Gastroesophageal sphincter (tissue), 4 donors: ENCODE data around the gene MPI. TPM values are rescaled to one million over a fixed set of nuclear protein-coding genes. Genes with fewer than 3 reads are reported as not detected.

Experiments
- ATAC-seq: fragments of 150-250 bp; one replicate; pipeline ENCODE4 v1.9.1; 2016; ENCODE audit warnings: mild to moderate bottlenecking, moderate library complexity
- H3K27ac ChIP-seq, 4 donors: fragments of 200-600 bp; sonication (generic) in 3 of 4; 1 replicate in 3 of 4; 2 replicates in 1 of 4; pipeline ENCODE4 v1.5.1; 2016 to 2019
- H3K27me3 ChIP-seq: fragments of 200-600 bp; sonication (generic); one replicate; pipeline ENCODE4 v1.5.1; 2019
- H3K36me3 ChIP-seq, 2 donors: fragments of 200-600 bp; sonication (generic); one replicate each; pipeline ENCODE4 v1.5.1; 2019; ENCODE audit warnings: control low read depth in 1 of 2
- H3K4me1 ChIP-seq, 3 donors: fragments of 200-600 bp; sonication (generic); 1 replicate in 2 of 3; 2 replicates in 1 of 3; pipeline ENCODE4 v1.5.1; 2016 to 2019; ENCODE audit warnings: control low read depth in 2 of 3
- H3K4me3 ChIP-seq, 2 donors: fragments of 200-600 bp; sonication (generic); one replicate each; pipeline ENCODE4 v1.5.1; 2019; ENCODE audit warnings: mild to moderate bottlenecking in 1 of 2, moderate library complexity in 1 of 2
- H3K9me3 ChIP-seq, 3 donors: fragments of 200-600 bp; sonication (generic); one replicate each; pipeline ENCODE4 v1.5.1; 2017 to 2019; ENCODE audit warnings: control low read depth in 2 of 3
- CTCF ChIP-seq, 4 experiments: fragments of 200-600 bp in 2 of 4; fragments of 450-650 bp in 2 of 4; sonication (generic) in 1 of 4; IDR thresholded peaks; one replicate each; pipeline ENCODE4 v1.5.1; 2017 to 2019; ENCODE audit warnings: antibody characterized with exemption in 4 of 4, mild to moderate bottlenecking in 2 of 4, moderate library complexity in 2 of 4
- EP300 ChIP-seq: sonication (generic); formaldehyde crosslinking; IDR thresholded peaks from one replicate; pipeline ENCODE4 v1.6.1; 2017; ENCODE audit warnings: antibody characterized with exemption, mild to moderate bottlenecking
- POLR2A ChIP-seq, 2 donors: fragments of 450-650 bp; IDR thresholded peaks; one replicate each; pipeline ENCODE4 v1.6.1; 2017; ENCODE audit warnings: antibody characterized with exemption in 2 of 2, mild to moderate bottlenecking in 2 of 2, moderate library complexity in 1 of 2
- POLR2AphosphoS5 ChIP-seq: sonication (generic); formaldehyde crosslinking; IDR thresholded peaks from one replicate; pipeline ENCODE4 v1.6.1; 2017; ENCODE audit warnings: antibody characterized with exemption
- WGBS, 2 donors: methylation state at CpG; one replicate each; pipeline ENCODE4 v1.1.5; 2018; ENCODE audit warnings: low coverage in 1 of 2; 5-methylcytosine and 5-hydroxymethylcytosine counted together
- small RNA-seq, 4 donors: library from RNA; depleted of rRNA; stranded (forward); fragments of <200 nt; gene quantifications; one replicate each; pipeline ENCODE3, GENCODE V24; 2016
- total RNA-seq, 4 donors: library from RNA; depleted of rRNA; stranded (reverse); fragments of >200 nt; gene quantifications; one replicate each; pipeline ENCODE4 v1.1.0, GENCODE V29; 2016

MPI gene
- total RNA-seq, 4 donors from 2014 or later: 36.5 to 58.8 (median 42.5) TPM

- H3K27me3 ChIP-seq: no peaks in the 10 kb centered on the region
- no peaks in the 10 kb centered on the region for H3K36me3 ChIP-seq
- WGBS, 2 donors: 0% methylated on average over 8 to 14 of the region's 18 CpGs
- no peak for ATAC-seq
- TF ChIP-seq POLR2A (IDR thresholded peaks at IDR 0.05) (no peak), EP300 (no peak), CTCF (IDR thresholded peaks at IDR 0.05) (no peak), POLR2AphosphoS5 (no peak)
- no peaks in the 10 kb centered on the region for H3K9me3 ChIP-seq
- H3K4me1 ChIP-seq: peaks cover 0 to 45% (median 20%) of the 10 kb centered on the region in 3 donors
- peak overlapping the region; percentile 89 to 94 for H3K4me3 ChIP-seq
- peak overlapping the region; percentile 88 to 97 (median 93) for H3K27ac ChIP-seq
Observed at GRCh38 chr15:74937272-74937589, 47.4 kb downstream of the MPI start.

- Histone ChIP-seq H3K27ac (peak within 1 kb of the TSS; percentile 88 to 97 (median 93)), H3K4me1 (peaks cover 0 to 45% (median 20%) of the 10 kb centered on the region in 3 donors), H3K36me3 (no peaks in the 10 kb centered on the region), H3K9me3 (no peaks in the 10 kb centered on the region), H3K4me3 (peak within 1 kb of the TSS; percentile 89 to 94), H3K27me3 (no peaks in the 10 kb centered on the region)
- ATAC-seq: peak; percentile 98
- TF ChIP-seq POLR2AphosphoS5 (peak; percentile 83), CTCF (IDR thresholded peaks at IDR 0.05) (peak in 2 of 4 experiments; percentile 17 to 23), POLR2A (IDR thresholded peaks at IDR 0.05) (peak; percentile 74 to 82), EP300 (no peak)
- WGBS, 2 donors: 0% methylated on average over 2 of the region's 85 CpGs; no CpG with 5 or more reads in 1 of the 2 donors
Observed at GRCh38 chr15:74937590-74938371, 47.9 kb downstream of the MPI start, which contains the start of gene COX5A. Gene COX5A (minus strand): TSS chr15:74938073. CDS start chr15:74938014, 59 bp downstream.

DNA sequence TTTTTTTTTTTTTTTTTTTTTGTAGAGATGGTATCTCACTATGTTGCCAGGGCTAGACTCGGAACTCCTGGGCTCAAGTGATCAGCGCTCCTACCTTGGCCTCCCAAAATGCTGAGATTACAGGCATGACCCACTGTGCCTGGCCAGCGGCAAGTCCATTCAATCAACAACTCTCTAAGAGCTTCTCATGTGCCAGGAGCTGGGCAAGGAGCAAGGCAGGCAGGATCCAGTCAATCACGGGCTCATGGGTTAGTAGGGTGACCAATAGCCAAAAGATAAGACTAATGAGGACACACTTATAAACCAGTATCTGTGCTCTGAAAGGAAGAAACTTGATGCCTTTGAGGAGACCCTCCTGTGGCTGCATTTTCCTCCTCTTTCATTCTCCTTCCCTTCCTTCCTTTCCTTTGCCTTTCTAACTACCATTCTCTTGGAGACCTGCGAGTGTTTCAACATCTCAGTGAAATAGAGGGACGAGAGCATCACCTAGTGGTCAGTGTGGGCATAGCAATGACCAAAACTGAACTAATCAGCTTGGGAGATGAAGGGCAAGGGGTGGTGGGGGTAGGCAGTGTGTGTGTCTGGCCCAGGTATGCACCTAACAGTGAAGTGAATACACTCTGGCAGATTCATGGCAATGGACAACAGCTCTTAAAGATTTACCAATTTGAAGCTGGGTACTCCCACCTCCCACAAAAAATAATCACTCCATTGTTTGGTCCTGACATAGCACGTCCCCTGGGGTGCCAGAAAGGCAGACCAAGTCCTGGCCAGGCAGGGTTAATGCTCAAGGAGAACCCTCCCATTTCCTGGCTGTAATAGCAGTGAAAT, 60.5 kb downstream of the MPI start:
- Histone ChIP-seq H3K27ac (no peak overlapping the region), H3K4me1 (peaks cover 0 to 18% (median 0%) of the 10 kb centered on the region in 3 donors), H3K27me3 (peaks cover 24% of the 10 kb centered on the region), H3K9me3 (no peaks in the 10 kb centered on the region), H3K36me3 (no peaks in the 10 kb centered on the region), H3K4me3 (no peak overlapping the region)
- peak; percentile 69 for ATAC-seq
- peak in 3 of 4 experiments; percentile 96 to 99 (median 99) for TF ChIP-seq CTCF (IDR thresholded peaks at IDR 0.05)
- no peak for TF ChIP-seq EP300
- WGBS, 2 donors: 11 to 20% methylated on average over 3 to 4 of the region's 7 CpGs

GRCh38 chr15:74951006-74951405, 61.2 kb downstream of the MPI start:
- 62 to 73% methylated on average over 3 of the region's 3 CpGs for whole genome bisulfite sequencing, 2 donors
- H3K27me3 ChIP-seq: peaks cover 28% of the 10 kb centered on the region
- TF ChIP-seq POLR2A (IDR thresholded peaks at IDR 0.05) (no peak), EP300 (no peak), POLR2AphosphoS5 (no peak), CTCF (IDR thresholded peaks at IDR 0.05) (no peak)
- no peak overlapping the region for H3K27ac ChIP-seq
- peaks cover 0 to 25% (median 5%) of the 10 kb centered on the region in 3 donors for H3K4me1 ChIP-seq
- no peaks in the 10 kb centered on the region for H3K36me3 ChIP-seq
- no peak for ATAC-seq
- no peak overlapping the region for H3K4me3 ChIP-seq
- H3K9me3 ChIP-seq: no peaks in the 10 kb centered on the region

Small RNA genes lying within 50 kb of the gene (small RNA-seq; reads per million reads assigned to genes)
- gene MIR6882: 0 to 0.09 (median 0) reads per million in 4 donors

Other genes starting within 250 kb of the MPI start
- gene EDC3, start 194.0 kb upstream of the MPI start, total RNA-seq: 10 to 100 TPM; 13.6 to 31.8 (median 17.2) TPM
- gene CYP1A1, start 164.5 kb upstream of the MPI start, total RNA-seq: 1 to 10 TPM in 1 of 4 donors, under 1 TPM in 1, not detected in 2; 0.47 to 2.2 TPM
- not detected for gene CYP1A2, start 141.2 kb upstream of the MPI start, total RNA-seq
- gene CSK, start 108.0 kb upstream of the MPI start, total RNA-seq: 10 to 100 TPM in 3 of 4 donors, 1 to 10 TPM in 1; 8.4 to 23.1 (median 18.2) TPM
- gene LMAN1L, start 77.2 kb upstream of the MPI start, total RNA-seq: under 1 TPM in 1 of 4 donors, not detected in 3; 0.27 TPM
- gene CPLX3, start 63.4 kb upstream of the MPI start, total RNA-seq: not detected
- 10 to 100 TPM; 26.4 to 51.8 (median 32.7) TPM for gene ULK3, start 46.9 kb upstream of the MPI start, total RNA-seq
- 100 to 1,000 TPM in 1 of 4 donors, 10 to 100 TPM in 3; 45.6 to 111 (median 72.1) TPM for gene SCAMP2, start 16.7 kb upstream of the MPI start, total RNA-seq
- 10 to 100 TPM; 85.0 to 93.4 (median 88.8) TPM for gene FAM219B, start 16.8 kb downstream of the MPI start, total RNA-seq
- gene COX5A, start 48.0 kb downstream of the MPI start, total RNA-seq: 100 to 1,000 TPM in 2 of 4 donors, 10 to 100 TPM in 2; 57.9 to 105 (median 94.5) TPM
- 1 to 10 TPM; 1.6 to 8.0 (median 6.7) TPM for gene RPP25, start 66.7 kb downstream of the MPI start, total RNA-seq
- 10 to 100 TPM in 1 of 4 donors, 1 to 10 TPM in 3; 2.2 to 10.1 (median 5.6) TPM for gene SCAMP5, start 105.5 kb downstream of the MPI start, total RNA-seq
- gene PPCDC, start 133.5 kb downstream of the MPI start, total RNA-seq: 10 to 100 TPM in 3 of 4 donors, 1 to 10 TPM in 1; 7.8 to 14.2 (median 12.9) TPM